Stimulated activated CD8-positive, alpha-beta memory T cell treated with anti-CD3 and anti-CD28 coated beads, Interleukin-2, amount 100 ng/mL, for 48 hours (primary cell): ENCODE data around the gene PHC3.

Experiments used
- DNase-seq, 2 donors: peaks; one replicate each; pipeline ENCODE4 v3.0.0-alpha.2; 2020; ENCODE audit warnings: low read depth in 2 of 2

PHC3 gene

GRCh38 chr3:170189398-170190256, 8.1 kb upstream of the PHC3 start:
- no peak for DNase-seq

- DNase-seq = no peak
Observed at GRCh38 chr3:170180079-170180907, 1.2 kb downstream of the PHC3 start.

GRCh38 chr3:170179432-170179831, 2.1 kb downstream of the PHC3 start:
- DNase-seq = no peak

- peak; percentile 11 to 30 for DNase-seq
Observed at GRCh38 chr3:170178651-170179050, 2.9 kb downstream of the PHC3 start.

- no peak for DNase-seq
Observed at GRCh38 chr3:170171563-170171962, 10.0 kb downstream of the PHC3 start.

- DNase-seq = no peak
Observed at GRCh38 chr3:170164717-170165116, 16.8 kb downstream of the PHC3 start.

GRCh38 chr3:170163956-170164645, 17.4 kb downstream of the PHC3 start:
- no peak for DNase-seq

GRCh38 chr3:170162630-170163029, 18.9 kb downstream of the PHC3 start:
- DNase-seq = no peak

GRCh38 chr3:170162052-170162451, 19.5 kb downstream of the PHC3 start:
- DNase-seq = no peak

GRCh38 chr3:170159933-170160332, 21.6 kb downstream of the PHC3 start:
- no peak for DNase-seq

- DNase-seq = no peak
Observed at GRCh38 chr3:170159459-170159858, 22.1 kb downstream of the PHC3 start.

GRCh38 chr3:170155604-170156003, 25.9 kb downstream of the PHC3 start:
- no peak for DNase-seq

GRCh38 chr3:170154569-170155143, 26.9 kb downstream of the PHC3 start:
- DNase-seq = no peak

GRCh38 chr3:170154084-170154483, 27.4 kb downstream of the PHC3 start:
- no peak for DNase-seq

GRCh38 chr3:170151536-170151935, 30.0 kb downstream of the PHC3 start:
- no peak for DNase-seq

- DNase-seq = no peak
Observed at GRCh38 chr3:170149016-170149415, 32.5 kb downstream of the PHC3 start.

- no peak for DNase-seq
Observed at GRCh38 chr3:170145278-170145677, 36.3 kb downstream of the PHC3 start.

GRCh38 chr3:170144437-170144843, 37.1 kb downstream of the PHC3 start:
- no peak for DNase-seq

- no peak for DNase-seq
Observed at GRCh38 chr3:170142373-170142772, 39.2 kb downstream of the PHC3 start.

GRCh38 chr3:170137986-170138385, 43.5 kb downstream of the PHC3 start:
- no peak for DNase-seq

GRCh38 chr3:170132335-170132734, 49.2 kb downstream of the PHC3 start:
- peak in 1 of 2 donors; percentile 6 for DNase-seq

GRCh38 chr3:170130532-170130931, 51.0 kb downstream of the PHC3 start:
- no peak for DNase-seq
